Hippocampal formation (tissue), 2 donors: ENCODE measurements around the gene UBE2L3.
"Not testable (repeated sequence)": the region's sequence is repeated elsewhere in the genome, so short reads cannot be mapped to it uniquely, and the experiment has no call there.

Experiments
- DNase-seq, 2 donors: peaks; one replicate each; lab custom pipeline; 2025; lab: John Stamatoyannopoulos, UW

UBE2L3 gene

GRCh38 chr22:21567456-21568346, at the start of gene UBE2L3:
Gene UBE2L3 (plus strand): TSS chr22:21567714. CDS start chr22:21567745, 31 bp downstream.
- DNase-seq = peak; percentile 51 to 75

GRCh38 chr22:21526705-21527500, 40.6 kb upstream of the UBE2L3 start:
- DNase-seq = not testable (repeated sequence)

GRCh38 chr22:21531525-21531924, 36.0 kb upstream of the UBE2L3 start:
- DNase-seq = not testable (repeated sequence)

GRCh38 chr22:21532863-21533648, 34.5 kb upstream of the UBE2L3 start:
- not testable (repeated sequence) for DNase-seq

GRCh38 chr22:21539862-21540261, 27.7 kb upstream of the UBE2L3 start:
- DNase-seq = not testable (repeated sequence)

- not testable (repeated sequence) for DNase-seq
These were observed 22.8 kb upstream of the UBE2L3 start for GRCh38 chr22:21544432-21545322.

- DNase-seq = not testable (repeated sequence)
These were observed 18.0 kb upstream of the UBE2L3 start for GRCh38 chr22:21549558-21549957.

GRCh38 chr22:21550008-21550677, 17.4 kb upstream of the UBE2L3 start:
- not testable (repeated sequence) for DNase-seq

GRCh38 chr22:21550678-21551047, 16.9 kb upstream of the UBE2L3 start:
- not testable (repeated sequence) for DNase-seq

GRCh38 chr22:21551361-21551760, 16.2 kb upstream of the UBE2L3 start, which contains the start of gene RIMBP3C:
Gene RIMBP3C (minus strand): TSS chr22:21551461. CDS start chr22:21550976, 485 bp downstream.
- not testable (repeated sequence) for DNase-seq

GRCh38 chr22:21559345-21560125, 8.0 kb upstream of the UBE2L3 start:
- not testable (repeated sequence) for DNase-seq

- DNase-seq = not testable (repeated sequence)
These were observed 6.9 kb upstream of the UBE2L3 start for GRCh38 chr22:21560657-21561056.

GRCh38 chr22:21563912-21564311, 3.6 kb upstream of the UBE2L3 start:
- DNase-seq = no peak

GRCh38 chr22:21564411-21564810, 3.1 kb upstream of the UBE2L3 start:
- no peak for DNase-seq

GRCh38 chr22:21568347-21569075, 997 bp downstream of the UBE2L3 start:
- DNase-seq = no peak

GRCh38 chr22:21569076-21569427, 1.5 kb downstream of the UBE2L3 start:
- not testable (repeated sequence) for DNase-seq

- no peak for DNase-seq
These were observed 2.1 kb downstream of the UBE2L3 start for GRCh38 chr22:21569459-21570170.

GRCh38 chr22:21570398-21570797, 2.9 kb downstream of the UBE2L3 start:
- DNase-seq = no peak
